HG02642 (cell line): ENCODE results near the gene PPARG.
"Not testable (repeated sequence)": the region's sequence is repeated elsewhere in the genome, so short reads cannot be mapped to it uniquely, and the experiment has no call there.

Experiments
- ATAC-seq: cut with Tn5 transposase; IDR thresholded peaks from one replicate; pipeline ENCODE4 v1.9.1; 2021; ENCODE audit warnings: mild to moderate bottlenecking; ENCODE audit not compliant: unreplicated experiment, poor library complexity

The PPARG gene

DNA sequence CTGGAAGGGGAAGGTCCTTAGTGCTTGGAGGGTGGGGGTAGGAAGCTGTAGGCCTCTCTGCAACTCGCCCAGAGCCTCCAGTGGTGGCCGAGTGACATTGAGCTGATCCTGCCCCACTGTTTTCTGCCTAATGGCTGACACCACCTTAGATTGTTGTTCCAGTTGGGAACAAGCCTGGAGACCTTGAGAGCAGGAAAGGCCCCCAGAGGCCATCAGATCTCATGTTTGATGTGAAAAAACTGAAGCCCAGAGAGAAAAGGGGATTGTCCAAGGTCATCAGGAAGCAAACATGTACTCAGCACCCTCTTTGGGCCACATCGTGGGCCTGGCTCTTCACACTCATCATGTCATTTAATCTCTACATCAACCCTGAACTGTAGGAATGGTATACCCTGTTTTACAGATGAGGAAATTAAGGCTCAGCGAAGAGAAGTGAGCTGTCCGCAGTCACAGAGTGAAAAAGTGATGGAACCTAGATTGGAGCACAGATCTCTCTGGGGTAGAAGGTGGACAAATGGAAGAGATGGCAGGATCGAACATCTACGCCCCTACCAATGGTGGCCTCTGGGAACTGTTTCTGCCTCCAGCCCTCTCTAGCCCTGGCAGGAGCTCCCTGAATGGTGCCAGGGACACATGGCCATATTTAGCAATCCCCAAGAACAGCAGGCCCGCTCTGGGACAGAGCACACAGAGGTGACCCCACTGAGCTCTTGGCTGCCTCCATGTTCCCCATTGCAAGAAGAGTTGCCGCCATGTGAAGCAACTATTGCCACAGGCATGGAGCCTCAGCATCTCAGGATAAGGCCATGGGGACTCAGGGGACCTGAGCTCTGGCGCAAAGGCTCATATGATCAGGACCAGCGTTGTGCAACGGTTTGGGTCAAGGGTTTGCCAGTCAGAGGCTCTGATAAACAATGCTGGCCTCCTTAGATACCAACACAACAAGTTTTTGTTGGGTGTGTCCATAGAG lies 163.8 kb downstream of the PPARG start:
- ATAC-seq: no peak

DNA sequence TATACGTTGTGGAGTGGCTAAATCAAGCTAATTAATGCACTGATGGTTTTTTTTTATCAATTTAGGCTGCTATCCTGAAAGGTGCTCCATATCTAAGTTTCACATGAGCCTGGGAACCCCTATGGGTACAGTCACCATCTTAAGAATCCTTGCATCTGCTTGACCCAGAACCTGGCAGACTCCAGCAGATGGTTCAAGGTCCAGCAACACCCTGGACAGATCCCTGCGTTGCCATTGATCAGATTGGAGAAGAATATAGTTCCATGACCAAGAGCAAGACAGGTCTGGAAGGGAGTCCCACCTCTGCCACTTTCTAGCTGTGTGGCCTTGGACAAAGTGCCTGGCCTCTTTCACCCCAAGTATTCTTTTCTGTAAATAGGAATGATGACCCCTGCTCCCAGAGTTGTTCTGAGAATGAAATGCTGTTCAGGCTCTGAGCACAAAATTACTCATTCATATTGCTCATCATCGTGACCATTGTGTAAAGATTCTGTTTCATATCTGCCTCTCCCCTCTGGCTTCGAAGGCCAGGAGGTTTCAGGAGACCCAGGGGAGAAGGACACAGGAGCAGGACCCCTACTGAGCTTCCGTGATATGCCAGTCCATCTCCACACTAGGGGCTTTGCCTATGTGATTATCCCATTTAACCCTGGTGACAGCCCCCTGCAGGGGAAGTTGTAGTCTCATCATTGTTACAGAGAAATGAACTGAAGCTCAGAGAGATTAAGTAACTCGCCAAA lies 165.4 kb downstream of the PPARG start:
- no peak for ATAC-seq

DNA sequence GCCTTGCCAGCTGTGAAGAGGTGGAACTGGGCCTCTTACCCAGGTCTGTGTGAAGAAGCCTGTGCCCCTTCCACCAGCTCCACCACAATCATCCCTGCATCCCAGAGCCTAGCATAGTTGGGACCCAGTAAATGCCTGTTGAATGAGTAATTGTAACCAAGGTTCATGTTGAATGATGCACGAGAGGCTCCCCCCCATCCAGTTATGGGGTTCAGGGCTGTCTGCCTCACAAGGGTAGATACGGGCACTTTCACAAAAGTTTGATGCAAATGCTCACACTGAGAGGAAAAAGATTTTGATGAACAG lies 165.9 kb downstream of the PPARG start:
- no peak for ATAC-seq

DNA sequence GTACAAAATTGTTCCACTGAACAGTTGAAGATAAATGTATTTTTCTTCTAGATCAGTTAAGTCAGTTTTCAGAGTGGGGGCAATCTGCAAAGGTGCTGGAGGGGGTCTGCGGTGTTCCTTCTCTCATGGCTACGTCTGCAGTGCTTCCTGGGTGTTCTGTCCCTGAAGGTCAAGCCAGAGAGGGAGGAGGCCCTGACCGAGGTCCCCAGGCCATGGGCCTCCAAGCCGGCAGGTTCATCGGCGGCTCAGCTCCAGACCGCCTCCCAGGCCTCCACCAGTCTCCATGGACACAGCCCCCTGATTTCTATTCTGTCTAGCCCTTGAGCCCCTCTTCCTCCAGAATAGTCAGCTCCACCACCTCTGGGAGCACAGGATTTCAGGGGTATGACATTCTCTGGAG lies 166.9 kb downstream of the PPARG start:
- ATAC-seq: no peak

DNA sequence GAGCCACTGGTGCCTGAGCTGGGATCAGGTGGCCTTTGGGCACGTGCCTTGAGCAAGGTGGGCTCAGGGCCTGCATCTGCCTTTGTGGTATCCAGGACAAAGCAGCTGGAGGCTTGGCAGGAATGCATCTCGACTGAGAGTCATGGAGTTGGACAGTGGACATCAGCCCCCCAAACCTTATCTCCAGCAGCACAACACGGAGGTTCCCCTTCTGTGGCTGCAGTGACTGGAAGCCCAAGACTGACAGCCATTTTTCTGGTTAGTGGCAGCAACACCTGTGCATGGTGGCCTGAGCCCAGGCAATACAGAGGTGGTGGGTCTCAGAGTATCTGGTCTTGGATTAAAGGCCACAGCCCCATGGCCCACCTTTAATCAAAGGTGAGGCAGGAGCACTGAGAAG lies 167.6 kb downstream of the PPARG start:
- no peak for ATAC-seq

DNA sequence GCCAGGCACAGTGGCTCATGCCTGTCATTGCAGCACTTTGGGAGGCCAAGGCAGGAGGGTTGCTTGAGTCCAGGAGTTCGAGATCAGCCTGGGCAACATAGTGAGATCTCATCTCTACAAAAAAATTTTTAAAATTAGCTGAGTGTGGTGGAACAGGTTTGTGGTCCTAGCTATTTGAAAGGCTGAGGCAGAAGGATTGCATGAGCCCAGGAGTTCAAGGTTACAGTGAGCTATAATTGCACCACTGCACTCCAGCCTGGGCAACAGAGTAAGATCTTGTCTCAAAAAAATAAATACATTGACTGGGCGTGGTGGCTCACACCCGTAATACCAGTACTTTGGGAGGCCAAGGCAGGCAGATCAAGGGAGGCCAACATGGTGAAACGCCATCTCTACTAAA lies 168.5 kb downstream of the PPARG start:
- not testable (repeated sequence) for ATAC-seq

DNA sequence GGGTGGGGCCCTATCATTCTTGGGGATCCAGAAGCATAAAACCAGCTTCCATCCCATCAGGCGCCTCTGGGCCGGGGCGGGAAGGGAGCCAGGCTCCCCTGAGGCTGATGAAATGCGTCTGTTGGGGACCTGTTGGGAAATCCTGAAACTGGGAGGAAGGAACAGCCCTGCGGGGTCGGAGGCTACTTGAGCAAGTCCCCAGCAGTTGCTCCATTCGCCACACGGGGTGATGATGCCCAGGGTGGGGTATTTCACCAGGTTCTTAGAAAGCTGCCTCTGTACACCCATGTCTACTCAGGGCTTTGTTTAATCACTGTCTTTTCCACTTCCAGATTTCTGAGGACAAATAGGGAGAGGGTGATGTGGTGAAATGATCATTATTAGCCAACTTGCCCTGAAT lies 170.0 kb downstream of the PPARG start:
- no peak for ATAC-seq

DNA sequence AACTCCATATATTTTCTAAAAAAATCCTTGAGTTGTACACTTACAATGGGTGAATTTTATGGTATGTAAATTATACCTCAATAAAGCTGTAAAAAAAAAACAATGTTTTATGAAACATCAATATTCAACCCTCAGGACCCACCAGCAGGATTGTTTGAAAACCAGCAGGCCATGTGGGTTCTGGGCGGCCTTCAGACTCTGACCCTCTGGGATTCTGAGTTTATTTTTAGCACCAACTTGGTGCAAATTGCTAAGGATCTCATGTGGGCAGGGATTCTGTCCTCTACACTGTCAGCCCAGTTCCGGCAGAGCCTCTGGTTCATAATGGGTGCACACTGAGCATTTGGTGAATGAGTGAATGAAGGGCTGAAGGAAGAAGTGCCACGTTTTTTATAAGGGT lies 171.3 kb downstream of the PPARG start:
- ATAC-seq: no peak

DNA sequence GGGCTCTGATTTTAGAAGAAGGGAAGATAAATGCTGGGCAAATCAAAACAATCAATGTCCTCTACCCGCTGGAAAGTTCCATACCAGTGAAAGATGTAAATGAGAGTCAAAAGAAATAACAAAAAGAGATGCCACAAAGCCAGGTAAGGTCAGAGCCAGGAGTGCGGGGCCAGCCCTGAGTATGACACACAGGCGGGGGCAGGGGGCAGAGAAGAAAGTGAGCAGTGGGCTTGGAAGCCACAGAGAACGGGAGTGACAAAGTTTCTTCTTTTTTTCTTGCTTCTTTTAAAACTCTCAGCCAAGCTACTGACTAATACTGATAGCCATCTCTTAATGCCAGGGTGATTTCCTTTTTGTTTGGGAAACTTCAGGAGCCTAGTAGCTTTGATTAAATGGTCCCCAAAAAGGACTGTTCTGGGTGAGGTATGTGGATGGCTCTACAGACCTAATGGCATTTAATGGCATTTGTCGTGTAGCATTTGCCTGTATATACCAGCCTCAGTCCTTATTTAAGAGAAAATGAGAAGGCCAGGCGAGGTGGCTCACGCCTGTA lies 172.3 kb downstream of the PPARG start:
- no peak for ATAC-seq

DNA sequence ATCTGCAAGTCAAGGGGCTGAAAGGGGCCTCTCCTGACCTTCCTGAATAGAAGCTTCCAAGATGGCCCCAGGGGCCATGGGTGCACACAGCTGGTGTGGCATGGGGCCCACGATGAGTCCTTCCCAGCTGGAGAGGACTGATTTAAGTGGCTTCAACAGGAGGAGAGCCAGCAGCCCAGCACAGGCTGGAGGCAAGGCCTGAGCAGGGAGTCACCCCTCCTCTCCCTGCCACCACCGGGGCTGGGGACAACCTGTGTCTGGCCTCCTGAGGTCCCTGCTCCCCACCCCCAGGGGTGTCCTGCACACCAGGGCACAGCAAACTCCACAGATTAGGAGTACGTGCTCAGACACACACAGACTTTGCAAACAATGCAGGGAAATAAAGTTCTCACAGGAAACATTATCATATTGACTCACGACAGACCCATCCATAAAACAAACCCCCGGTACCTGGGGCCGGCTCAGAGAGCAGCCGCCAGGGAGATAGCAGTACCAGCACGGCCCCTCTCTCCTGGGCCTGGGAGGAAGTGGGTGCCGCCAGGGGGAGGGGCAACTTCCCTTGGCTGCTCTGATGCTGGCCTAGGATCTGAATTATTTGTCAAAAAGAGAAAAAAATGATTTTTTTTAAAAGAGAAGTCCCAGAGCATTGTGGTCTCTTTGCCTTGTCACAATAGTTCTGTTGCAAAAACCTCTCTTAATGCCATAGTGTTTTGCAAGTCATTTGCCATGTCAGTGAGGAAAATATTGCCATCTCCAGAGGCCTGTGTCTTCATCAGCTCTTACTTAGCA lies 173.5 kb downstream of the PPARG start:
- no peak for ATAC-seq

DNA sequence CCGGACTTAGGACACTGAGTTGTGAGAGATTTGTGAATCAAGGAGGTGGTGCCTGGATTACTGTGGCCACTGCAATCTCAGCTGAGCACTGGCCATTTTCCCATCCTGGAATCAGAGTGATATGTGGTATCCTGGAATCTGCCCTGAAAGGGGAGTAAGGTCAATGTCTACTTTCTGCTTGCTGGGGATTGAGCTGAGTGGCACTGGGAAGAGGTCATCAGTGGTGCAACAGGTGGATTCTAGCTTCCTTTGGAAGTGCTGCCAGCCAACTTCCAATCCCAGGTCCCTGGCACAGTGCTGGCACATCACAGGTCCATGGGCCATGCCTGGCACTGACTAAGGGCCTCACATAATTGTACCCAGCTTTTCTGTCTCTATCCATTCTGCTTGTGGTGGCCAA lies 174.8 kb downstream of the PPARG start:
- ATAC-seq: no peak

DNA sequence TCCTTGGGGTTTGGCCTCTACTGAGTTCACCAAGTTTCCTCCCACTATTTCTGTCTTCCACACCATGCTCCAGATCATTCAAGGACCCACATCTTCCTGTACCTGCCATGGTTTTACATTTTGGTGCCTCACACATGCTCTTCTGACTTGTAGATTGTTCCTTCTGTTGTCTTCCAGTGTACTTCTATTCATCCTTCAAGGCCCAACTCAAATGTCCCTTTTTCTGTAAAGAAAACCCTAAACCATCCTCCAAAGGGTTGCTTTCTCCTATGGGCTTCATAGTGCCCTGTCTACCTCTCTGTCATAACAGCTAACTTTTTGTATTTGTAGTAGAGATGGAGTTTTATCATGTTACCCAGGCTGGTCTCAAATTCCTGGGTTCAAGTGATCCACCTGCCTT lies 175.3 kb downstream of the PPARG start:
- no peak for ATAC-seq

DNA sequence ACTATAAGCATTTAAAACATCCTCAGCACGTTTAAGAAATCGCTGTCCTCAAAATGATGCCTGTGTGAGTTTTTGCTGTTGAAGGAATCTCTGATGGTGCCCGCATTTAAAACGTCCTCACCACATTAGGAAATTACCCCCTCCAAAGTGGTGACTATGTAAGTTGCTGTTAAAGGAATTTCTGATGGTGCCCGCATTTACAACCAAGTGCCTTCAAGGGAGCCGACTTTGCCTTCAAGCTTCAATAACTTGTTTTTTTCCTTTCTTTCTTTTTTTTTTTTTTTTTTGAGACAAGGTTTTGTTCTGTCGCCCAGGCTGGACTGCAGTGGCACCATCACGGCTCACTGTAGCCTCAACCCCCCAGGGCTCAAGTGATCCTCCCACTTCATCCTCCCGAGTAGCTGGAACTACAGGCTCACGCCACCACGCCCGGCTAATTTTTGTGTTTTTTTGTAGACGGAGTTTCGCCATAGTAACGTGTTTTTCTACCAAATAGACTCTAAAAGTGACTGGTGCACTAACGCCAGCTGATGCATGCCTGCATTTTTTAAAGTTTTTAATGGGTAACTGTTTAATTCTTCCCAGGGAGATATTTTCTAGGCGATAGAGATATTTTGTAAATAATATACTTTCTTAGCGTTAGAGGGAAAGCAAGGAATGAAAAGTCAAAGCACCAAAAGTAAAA lies 176.4 kb downstream of the PPARG start:
- ATAC-seq: no peak

DNA sequence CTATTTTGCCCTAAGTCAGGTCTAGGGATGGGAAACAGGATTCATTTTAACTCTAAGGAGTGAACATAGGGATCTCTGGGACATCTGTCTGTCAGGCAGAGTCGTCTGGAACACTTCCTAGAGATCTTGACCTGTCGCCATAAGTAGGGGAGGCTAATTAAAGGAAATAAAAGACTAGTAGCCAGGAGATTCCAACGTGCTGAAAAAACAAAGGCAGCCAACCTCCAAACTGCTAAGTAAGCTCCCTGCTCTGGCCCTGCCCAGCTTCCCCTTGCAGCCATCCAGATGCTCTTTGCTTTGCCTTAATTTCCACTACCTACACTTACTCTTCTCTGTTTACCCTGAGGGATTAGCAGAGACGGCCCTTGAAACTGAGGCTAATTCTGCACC lies 177.0 kb downstream of the PPARG start:
- ATAC-seq: no peak

DNA sequence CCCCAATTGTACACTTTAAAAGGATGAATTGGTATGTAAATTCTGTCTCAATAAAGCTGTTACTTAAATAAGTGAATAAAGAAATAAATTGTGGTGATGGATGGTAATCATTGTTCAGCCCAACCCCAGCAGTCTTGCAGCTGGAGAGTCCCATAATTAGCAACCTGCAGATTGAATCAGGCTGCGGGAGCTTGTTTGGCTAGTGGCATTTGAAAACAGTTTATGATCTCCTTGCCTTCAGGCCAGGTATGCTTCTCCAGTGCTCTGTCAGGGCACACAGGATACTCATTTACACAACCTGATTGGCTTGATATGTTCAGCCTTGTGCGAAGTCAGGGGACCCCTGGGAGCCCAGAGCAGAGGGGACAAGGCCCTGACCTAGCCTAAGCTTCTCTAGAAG lies 178.9 kb downstream of the PPARG start:
- ATAC-seq: no peak

DNA sequence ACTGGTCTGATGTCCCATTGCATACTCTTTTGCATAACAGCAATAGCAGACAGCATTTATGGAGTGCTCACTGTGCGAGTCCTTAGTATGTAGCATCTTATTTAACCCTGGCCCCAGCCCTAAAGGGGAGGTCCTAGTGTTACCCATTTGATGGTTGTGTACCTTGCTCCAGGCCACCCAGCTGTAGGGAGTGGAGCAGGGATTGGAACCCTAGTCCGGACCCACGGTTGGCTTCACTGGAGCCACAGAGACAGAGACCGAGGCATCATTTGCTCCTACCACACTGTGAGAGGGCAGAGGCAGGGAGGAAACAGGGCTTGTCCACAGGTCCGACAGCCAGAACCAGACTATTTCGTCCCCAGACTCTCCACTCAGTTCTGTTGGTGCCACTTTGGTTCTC lies 179.4 kb downstream of the PPARG start:
- ATAC-seq: no peak

DNA sequence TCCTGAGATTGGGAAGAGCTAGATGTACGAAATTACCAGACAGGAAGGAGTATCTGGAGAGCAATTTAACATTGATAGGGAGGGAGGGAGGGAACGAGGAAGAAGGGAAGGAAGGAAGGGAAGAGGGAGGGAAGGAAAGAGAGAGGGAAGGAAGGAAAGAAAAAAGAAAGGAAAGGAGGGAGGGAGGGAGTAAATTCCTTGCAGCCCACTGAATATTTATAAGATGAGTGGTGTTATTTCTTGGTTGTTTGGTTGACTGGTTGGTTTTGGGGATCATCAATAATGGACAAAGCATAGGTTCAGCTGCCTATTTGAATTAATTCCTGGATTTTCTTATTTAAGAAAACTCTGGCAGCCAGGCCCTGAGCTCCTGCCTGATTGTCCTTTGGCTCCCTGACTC lies 179.9 kb downstream of the PPARG start:
- no peak for ATAC-seq

DNA sequence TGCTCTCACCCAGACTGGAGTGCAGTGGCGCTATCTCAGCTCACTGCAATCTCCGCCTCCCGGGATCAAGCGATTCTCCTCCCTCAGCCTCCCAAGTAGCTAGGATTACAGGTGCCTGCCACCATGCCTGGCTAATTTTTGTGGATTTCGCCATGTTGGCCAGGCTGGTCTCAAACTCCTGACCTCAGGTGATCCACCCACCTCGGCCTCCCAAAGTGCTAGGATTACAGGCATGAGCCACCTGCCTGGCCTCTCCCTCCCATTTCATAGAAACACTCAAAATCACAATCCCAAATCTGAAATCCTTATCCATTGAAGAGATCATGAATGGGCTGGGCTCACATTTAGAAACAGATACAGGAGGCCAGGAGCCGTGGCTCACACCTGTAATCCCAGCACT lies 180.4 kb downstream of the PPARG start:
- not testable (repeated sequence) for ATAC-seq

DNA sequence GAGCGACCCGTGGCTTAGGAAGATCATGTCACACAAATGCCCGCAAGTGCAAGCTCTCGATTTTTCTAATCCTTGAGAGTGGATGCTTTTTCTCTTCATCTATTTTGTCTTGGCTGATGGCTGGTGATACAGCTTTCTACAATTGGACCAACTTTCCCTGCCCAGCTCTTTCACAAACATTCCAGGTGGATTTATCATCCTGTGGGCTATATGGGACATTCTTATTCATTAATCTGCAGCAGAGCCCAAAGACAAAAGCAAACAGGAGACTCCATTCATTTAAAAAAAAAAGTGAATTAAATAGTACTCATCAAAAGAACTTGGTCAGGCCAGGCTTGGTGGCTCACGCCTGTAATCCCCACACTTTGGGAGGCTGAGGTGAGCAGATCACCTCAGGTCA lies 181.2 kb downstream of the PPARG start:
- no peak for ATAC-seq

DNA sequence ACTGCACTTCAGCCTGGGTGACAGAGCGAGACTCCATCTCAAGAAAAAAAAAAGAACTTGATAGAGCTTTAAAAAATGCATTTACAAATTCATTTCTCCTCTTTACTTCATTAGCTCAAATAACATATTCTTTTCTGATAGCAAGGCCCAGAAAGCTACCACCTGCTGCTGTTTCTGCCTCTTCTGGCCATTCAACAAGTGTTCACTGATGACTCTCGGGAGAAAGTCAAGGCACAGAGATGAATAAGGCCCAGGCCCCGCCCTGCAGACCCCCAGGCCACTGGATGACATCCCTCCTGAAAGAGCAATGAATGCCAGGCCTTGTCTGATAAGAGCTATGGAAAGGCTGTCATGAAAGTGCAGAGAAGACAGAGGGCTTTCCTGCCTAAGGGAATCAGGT lies 181.8 kb downstream of the PPARG start:
- ATAC-seq: no peak
